HCEC 1CT (cell line): ENCODE data around the gene HINT1.
A peak's percentile ranks its signal among the peaks of the same experiment; 100 is the strongest.

Experiments used
- DNase-seq: peaks from one replicate; pipeline ENCODE4 v3.0.0-alpha.2; 2017

HINT1 gene

DNA sequence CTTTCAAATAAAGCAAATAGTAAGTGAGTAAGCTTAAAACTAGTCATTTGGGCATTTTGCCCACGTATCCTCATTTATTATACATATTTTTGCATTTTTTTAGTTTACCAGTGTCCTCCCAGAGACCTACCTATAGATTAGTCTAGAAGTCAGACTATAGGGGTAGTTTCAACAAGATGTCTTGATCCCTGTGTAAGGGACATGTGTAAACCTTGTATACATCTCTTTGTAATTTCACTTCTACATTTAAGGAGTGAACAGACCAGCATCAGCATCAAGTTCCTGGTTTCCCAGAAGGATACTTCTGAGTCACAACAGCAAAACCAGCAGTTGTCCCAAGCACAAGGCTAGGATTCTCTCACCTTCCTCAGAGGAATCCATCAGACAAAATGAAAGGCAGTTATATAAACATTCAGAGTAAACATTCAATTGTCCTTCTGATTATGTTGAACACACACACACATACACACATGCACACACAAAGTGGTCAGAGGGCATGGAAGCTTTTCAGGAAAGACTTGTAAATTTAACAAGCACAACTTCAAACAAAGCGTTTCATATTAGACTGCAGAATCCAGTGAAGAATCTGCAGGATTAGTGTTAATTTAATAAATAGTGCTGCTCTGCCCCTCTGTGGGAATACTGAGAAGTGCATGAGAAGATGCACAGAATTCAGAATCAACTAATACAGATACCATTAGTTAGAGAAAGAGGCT lies 55.4 kb downstream of the HINT1 start:
- DNase-seq = peak; percentile 45
